Endometrial microvascular endothelial cells (primary cell): ENCODE data around the gene CFAP161. TPM values are rescaled to one million over a fixed set of nuclear protein-coding genes. Genes with fewer than 3 reads are reported as not detected.

Experiments used
- in situ Hi-C: cut with HindIII; loops from 2 replicates; pipeline ENCODE4 v1.10.0; 2017; ENCODE audit warnings: low sequenced_read_pairs, low pct_unique_long_range_greater_than_20kb; ENCODE audit errors: inconsistent ontology term
- total RNA-seq: library from RNA; depleted of rRNA; stranded (reverse); fragments of >200 nt; gene quantifications from one replicate; pipeline ENCODE4 v1.2.3, GENCODE V29; 2015; ENCODE audit errors: inconsistent ontology term

The CFAP161 gene
- total RNA-seq, 1 donor from 2014 or later = 1.2 TPM

- in situ Hi-C loops = no loop called here
Observed at GRCh38 chr15:81197688-81198281, 63.7 kb downstream of the CFAP161 start.

Other genes with a start within 250 kb of the CFAP161 start
- gene MESD, start 144.5 kb upstream of the CFAP161 start, total RNA-seq = 20.9 TPM
- 27.4 TPM for gene TLNRD1, start 133.3 kb upstream of the CFAP161 start, total RNA-seq
- not detected for gene IL16, start 62.6 kb downstream of the CFAP161 start, total RNA-seq
- 4.2 TPM for gene STARD5, start 189.9 kb downstream of the CFAP161 start, total RNA-seq
- not detected for gene TMC3, start 239.9 kb downstream of the CFAP161 start, total RNA-seq